ENCODE results near the gene ARHGEF3. TPM values are rescaled to one million over a fixed set of nuclear protein-coding genes. Genes with fewer than 3 reads are reported as not detected.

The ARHGEF3 gene
- total RNA-seq, 1 experiment from 2014 or later: 1.3 TPM

DNA sequence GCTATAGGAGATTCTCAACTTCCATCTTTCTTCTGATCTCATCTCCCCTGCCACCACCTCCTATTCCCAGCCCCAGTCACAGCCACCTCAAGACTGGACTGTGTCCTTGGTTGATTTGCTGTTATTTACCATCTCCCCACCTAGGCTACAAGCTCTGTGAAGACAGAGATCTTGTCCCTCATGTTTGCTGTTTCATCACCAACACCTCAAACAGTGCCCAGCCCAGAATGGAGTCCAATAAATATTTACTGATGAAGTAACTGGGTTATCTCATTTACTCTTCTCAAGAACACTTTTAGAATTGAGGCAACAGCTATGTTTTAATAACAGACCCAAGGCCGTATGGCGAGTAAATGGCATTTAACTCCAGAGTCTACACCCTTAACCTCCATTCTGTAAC is 29.1 kb upstream of the ARHGEF3 start:
- ChIA-PET CTCF (no interaction called here), POLR2A (ENCODE audit: low non-redundant PET) (no interaction called here)
- no peak overlapping the region for H3K27ac ChIP-seq (ENCODE audit: low read depth, low read length, poor library complexity, severe bottlenecking)
- H3K27me3 ChIP-seq (replicated peaks; ENCODE audit: insufficient read depth, low read depth, low read length, poor library complexity): no peaks in the 10 kb centered on the region
- H3K4me1 ChIP-seq (ENCODE audit: insufficient read depth, low read length, poor library complexity, severe bottlenecking): no peaks in the 10 kb centered on the region
- BruUV-seq (replicated peaks): no TSS peak
- no peak for DNase-seq (ENCODE audit: low spot score)
- intact Hi-C loops (cut with micrococcal nuclease; ENCODE audit: unreplicated experiment): no loop called here
- H3K4me3 ChIP-seq (ENCODE audit: low read depth, low read length, poor library complexity, severe bottlenecking): no peak overlapping the region
- TF ChIP-seq EZH2 (IDR thresholded peaks at IDR 0.05; ENCODE audit: borderline replicate concordance, low read depth, low read length, poor library complexity, severe bottlenecking): no peak
- H3K36me3 ChIP-seq (ENCODE audit: insufficient read depth, low read length, poor library complexity, severe bottlenecking): no peaks in the 10 kb centered on the region
- H3K9me3 ChIP-seq (ENCODE audit: low read depth, low read length, poor library complexity, severe bottlenecking): no peaks in the 10 kb centered on the region

DNA sequence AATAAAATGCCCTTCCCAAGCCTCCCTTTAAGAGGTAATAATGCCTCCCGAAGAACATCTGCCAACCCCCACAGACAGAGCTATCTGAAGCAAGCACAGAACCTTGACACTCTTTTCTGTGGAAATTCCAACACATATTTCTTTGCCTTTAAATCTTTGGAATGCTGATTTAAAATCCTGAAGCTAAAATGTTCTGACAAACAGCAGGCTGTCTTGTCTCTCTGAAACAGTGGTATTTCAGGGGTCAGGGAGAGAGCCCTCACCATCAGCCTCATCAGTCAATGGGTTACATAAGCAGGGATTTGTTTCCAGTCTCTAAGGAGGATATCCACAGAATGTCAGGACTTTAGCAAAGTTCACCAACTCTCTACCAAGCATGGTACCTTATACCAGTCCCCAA is 27.8 kb upstream of the ARHGEF3 start:
- no peak for DNase-seq (ENCODE audit: low spot score)
- CTCF ChIA-PET: no interaction called here
- Histone ChIP-seq H3K4me1 (ENCODE audit: insufficient read depth, low read length, poor library complexity, severe bottlenecking) (no peaks in the 10 kb centered on the region), H3K9me3 (ENCODE audit: low read depth, low read length, poor library complexity, severe bottlenecking) (no peaks in the 10 kb centered on the region), H3K4me3 (ENCODE audit: low read depth, low read length, poor library complexity, severe bottlenecking) (no peak overlapping the region), H3K27me3 (replicated peaks; ENCODE audit: insufficient read depth, low read depth, low read length, poor library complexity) (no peaks in the 10 kb centered on the region), H3K27ac (ENCODE audit: low read depth, low read length, poor library complexity, severe bottlenecking) (no peak overlapping the region), H3K36me3 (ENCODE audit: insufficient read depth, low read length, poor library complexity, severe bottlenecking) (no peaks in the 10 kb centered on the region)
- TF ChIP-seq, protein P1, sequence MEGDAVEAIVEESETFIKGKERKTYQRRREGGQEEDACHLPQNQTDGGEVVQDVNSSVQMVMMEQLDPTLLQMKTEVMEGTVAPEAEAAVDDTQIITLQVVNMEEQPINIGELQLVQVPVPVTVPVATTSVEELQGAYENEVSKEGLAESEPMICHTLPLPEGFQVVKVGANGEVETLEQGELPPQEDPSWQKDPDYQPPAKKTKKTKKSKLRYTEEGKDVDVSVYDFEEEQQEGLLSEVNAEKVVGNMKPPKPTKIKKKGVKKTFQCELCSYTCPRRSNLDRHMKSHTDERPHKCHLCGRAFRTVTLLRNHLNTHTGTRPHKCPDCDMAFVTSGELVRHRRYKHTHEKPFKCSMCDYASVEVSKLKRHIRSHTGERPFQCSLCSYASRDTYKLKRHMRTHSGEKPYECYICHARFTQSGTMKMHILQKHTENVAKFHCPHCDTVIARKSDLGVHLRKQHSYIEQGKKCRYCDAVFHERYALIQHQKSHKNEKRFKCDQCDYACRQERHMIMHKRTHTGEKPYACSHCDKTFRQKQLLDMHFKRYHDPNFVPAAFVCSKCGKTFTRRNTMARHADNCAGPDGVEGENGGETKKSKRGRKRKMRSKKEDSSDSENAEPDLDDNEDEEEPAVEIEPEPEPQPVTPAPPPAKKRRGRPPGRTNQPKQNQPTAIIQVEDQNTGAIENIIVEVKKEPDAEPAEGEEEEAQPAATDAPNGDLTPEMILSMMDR (conservative IDR thresholded peaks at IDR 0.05; ENCODE audit: low read depth, low read length): no peak
- TF ChIP-seq EZH2 (IDR thresholded peaks at IDR 0.05; ENCODE audit: borderline replicate concordance, low read depth, low read length, poor library complexity, severe bottlenecking): no peak
- intact Hi-C loops (cut with micrococcal nuclease; ENCODE audit: unreplicated experiment): no loop called here
- BruUV-seq (replicated peaks): no TSS peak
- POLR2A ChIA-PET (ENCODE audit: low non-redundant PET): no interaction called here

DNA sequence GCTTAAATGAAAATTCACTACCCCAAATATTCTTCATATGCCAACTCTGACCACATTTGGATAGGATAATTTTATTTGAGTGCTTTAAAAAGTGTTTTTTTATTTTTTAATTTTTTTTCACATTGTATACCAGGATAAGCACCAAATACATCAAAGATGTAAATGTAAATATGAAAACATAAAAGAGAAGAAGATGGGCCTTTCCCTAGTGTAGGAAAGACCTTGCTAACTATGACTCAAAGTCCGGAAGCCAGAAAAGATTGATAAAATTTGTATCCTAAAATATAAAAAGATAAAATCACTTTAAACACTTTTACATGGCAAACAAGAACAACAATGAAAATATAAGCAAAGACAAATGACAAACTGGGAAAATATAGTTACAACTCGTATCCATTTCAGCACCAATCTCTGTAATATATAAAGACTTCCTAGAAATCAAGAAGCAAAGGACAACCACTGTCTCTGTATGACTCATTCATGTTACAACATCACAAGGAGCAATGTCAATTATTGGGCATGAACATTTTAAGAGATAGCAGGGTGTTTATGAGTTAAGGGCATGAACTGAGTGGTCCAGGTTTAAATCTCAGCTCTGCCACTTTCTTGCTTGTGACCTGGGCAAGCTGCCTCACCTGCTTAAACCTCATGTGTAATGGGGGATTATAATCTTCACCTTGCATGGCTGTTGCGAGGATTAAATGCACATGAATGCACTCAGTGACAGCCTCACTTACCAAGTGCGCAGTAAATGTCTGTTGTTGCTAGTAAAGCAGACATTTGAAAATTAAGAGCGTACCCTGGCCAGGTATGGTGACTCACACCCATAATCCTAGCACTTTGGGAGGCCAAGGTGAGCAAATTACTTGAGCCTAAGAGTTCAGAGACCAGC is 25.3 kb upstream of the ARHGEF3 start:
- no peak overlapping the region for H3K4me3 ChIP-seq (ENCODE audit: low read depth, low read length, poor library complexity, severe bottlenecking)
- TF ChIP-seq EZH2 (IDR thresholded peaks at IDR 0.05; ENCODE audit: borderline replicate concordance, low read depth, low read length, poor library complexity, severe bottlenecking): no peak
- TF ChIP-seq, protein P1 (conservative IDR thresholded peaks at IDR 0.05; ENCODE audit: low read depth, low read length): no peak
- H3K36me3 ChIP-seq (ENCODE audit: insufficient read depth, low read length, poor library complexity, severe bottlenecking): no peaks in the 10 kb centered on the region
- POLR2A ChIA-PET (ENCODE audit: low non-redundant PET): no interaction called here
- CTCF ChIA-PET: no interaction called here
- no TSS peak for BruUV-seq (replicated peaks)
- no peaks in the 10 kb centered on the region for H3K9me3 ChIP-seq (ENCODE audit: low read depth, low read length, poor library complexity, severe bottlenecking)
- H3K27ac ChIP-seq (ENCODE audit: low read depth, low read length, poor library complexity, severe bottlenecking): no peak overlapping the region
- intact Hi-C loops (cut with micrococcal nuclease; ENCODE audit: unreplicated experiment): no loop called here
- DNase-seq (ENCODE audit: low spot score): no peak
- no peaks in the 10 kb centered on the region for H3K27me3 ChIP-seq (replicated peaks; ENCODE audit: insufficient read depth, low read depth, low read length, poor library complexity)
- H3K4me1 ChIP-seq (ENCODE audit: insufficient read depth, low read length, poor library complexity, severe bottlenecking): no peaks in the 10 kb centered on the region

All from A673 (cell line).